ENCODE data around the gene TMEM143.
"Not testable (repeated sequence)": the region's sequence is repeated elsewhere in the genome, so short reads cannot be mapped to it uniquely, and the experiment has no call there.

The TMEM143 gene

GRCh38 chr19:48292798-48293197, 70.9 kb downstream of the TMEM143 start:
- no peak for ATAC-seq

- not testable (repeated sequence) for ATAC-seq
These were observed 72.3 kb downstream of the TMEM143 start for GRCh38 chr19:48291489-48291815.

GRCh38 chr19:48290771-48291488, 72.8 kb downstream of the TMEM143 start:
- peak; percentile 45 to 67 for ATAC-seq

- ATAC-seq: no peak
These were observed 73.4 kb downstream of the TMEM143 start for GRCh38 chr19:48290401-48290770.

- no peak for ATAC-seq
These were observed 76.0 kb downstream of the TMEM143 start for GRCh38 chr19:48287748-48288147.

DNA sequence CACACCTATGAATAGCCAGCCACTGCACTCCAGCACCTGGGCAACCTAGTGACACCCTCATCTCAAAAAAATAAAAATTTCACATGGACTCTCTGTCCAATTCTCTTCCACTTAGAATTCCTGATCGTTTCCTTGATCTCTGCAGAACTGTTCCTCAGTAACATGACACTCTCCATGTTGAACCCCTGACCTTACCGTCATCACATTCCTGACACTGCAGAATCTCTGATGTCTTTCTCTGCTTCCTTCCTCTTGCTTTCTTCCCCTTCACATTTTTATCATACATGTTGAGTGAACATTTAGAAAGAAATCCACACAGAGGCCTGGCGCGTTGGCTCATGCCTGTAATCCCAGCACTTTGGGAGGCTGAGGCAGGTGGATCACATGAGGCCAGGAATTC, 78.8 kb downstream of the TMEM143 start:
- ATAC-seq: no peak

DNA sequence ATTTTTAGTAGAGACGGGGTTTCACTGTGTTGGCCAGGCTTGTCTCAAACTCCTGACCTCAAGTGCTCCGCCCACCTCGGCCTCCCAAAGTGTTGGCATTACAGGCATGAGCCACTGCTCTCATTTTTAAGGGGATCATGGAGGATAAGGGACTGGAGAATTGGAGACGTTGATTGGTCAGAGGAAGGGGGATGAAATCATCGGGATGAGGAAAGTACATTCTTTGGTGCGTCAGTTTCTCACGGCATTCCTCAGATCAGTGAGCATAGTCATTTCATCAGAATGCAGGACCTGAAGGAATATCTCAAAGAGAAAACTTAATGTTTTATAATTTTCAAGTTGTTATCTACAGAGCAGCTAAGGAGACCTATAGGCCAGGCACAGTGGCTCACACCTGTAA, 79.8 kb downstream of the TMEM143 start:
- no peak for ATAC-seq

All from activated CD4-positive, CD25-positive, alpha-beta regulatory T cell treated with anti-CD3 and anti-CD28 coated beads, Interleukin-2, amount 50 U/mL, for 24 hours (primary cell).